Measurements from ENCODE around the gene RBM44. TPM values are rescaled to one million over a fixed set of nuclear protein-coding genes. Genes with fewer than 3 reads are reported as not detected.

Gene RBM44
- total and polyA plus RNA-seq, 7 experiments from 2014 or later = 0.06 to 3.1 (median 0.84) TPM; not detected in 1

Other genes with a start within 250 kb of the RBM44 start
- not detected for gene PRLH, start 232.2 kb upstream of the RBM44 start, total RNA-seq
- gene PRLH, start 232.2 kb upstream of the RBM44 start, polyA plus RNA-seq = not detected
- gene RAB17, start 208.0 kb upstream of the RBM44 start, total RNA-seq = not detected
- not detected for gene RAB17, start 208.0 kb upstream of the RBM44 start, polyA plus RNA-seq
- 100 to 1,000 TPM in 4 of 5 experiments, 10 to 100 TPM in 1; 96.3 to 257 (median 114) TPM for gene LRRFIP1, start 171.2 kb upstream of the RBM44 start, total RNA-seq
- 10 to 100 TPM; 82.2 to 94.0 TPM for gene LRRFIP1, start 171.2 kb upstream of the RBM44 start, polyA plus RNA-seq
- 10 to 100 TPM in 1 of 5 experiments, 1 to 10 TPM in 1, under 1 TPM in 2, not detected in 1; 0.59 to 13.2 (median 0.95) TPM for gene RAMP1, start 60.8 kb downstream of the RBM44 start, total RNA-seq
- gene RAMP1, start 60.8 kb downstream of the RBM44 start, polyA plus RNA-seq = 1 to 10 TPM in 1 of 2 donors, under 1 TPM in 1; 0.52 to 1.9 TPM
- 10 to 100 TPM; 42.5 to 80.9 (median 48.3) TPM for gene UBE2F, start 168.2 kb downstream of the RBM44 start, total RNA-seq
- gene UBE2F, start 168.2 kb downstream of the RBM44 start, polyA plus RNA-seq = 100 to 1,000 TPM in 1 of 2 donors, 10 to 100 TPM in 1; 95.6 to 114 TPM

Data from naive thymus-derived CD4-positive, alpha-beta T cell (primary cell).